ENCODE data around the gene LRPAP1. TPM values are rescaled to one million over a fixed set of nuclear protein-coding genes. Genes with fewer than 3 reads are reported as not detected.

The LRPAP1 gene
- total RNA-seq, 1 donor from 2014 or later: 69.3 TPM

DNA sequence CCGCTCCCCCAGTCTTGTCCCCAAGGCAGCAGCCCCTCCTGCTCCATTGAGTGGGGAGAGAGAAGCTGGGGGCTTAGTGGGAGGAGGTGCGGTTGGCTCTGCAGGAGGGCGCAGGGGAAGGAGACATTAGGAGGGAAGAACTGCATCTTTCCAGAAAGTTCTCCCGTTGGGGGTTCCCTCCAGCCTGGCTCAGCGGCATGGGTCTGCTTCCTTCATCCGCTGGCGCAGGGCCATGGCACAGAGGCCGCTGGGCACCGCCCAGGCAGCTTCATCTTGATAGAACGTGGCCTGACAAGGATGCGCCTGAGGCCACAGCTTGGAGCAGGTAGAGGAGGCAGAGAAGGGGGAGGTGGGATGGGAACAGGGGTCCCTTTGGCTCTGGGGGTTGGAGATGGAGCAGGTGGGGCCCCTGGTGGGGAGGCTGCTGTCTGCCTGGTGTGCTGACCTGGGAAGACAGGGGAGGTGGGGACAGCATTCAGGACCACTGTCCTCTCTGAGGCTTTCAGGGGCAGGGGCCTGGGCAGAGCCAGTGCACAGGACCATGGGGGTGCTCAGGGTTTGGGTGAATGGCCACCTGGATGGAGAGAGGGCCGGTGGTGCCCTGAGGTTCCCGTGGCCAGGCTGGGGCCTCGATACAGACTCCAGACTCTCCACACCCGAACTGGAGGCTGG is 57.0 kb downstream of the LRPAP1 start:
- intact Hi-C loops (cut with micrococcal nuclease): no loop called here

GRCh38 chr4:3473996-3474765 is 58.0 kb downstream of the LRPAP1 start:
- intact Hi-C loops (cut with micrococcal nuclease): no loop called here

DNA sequence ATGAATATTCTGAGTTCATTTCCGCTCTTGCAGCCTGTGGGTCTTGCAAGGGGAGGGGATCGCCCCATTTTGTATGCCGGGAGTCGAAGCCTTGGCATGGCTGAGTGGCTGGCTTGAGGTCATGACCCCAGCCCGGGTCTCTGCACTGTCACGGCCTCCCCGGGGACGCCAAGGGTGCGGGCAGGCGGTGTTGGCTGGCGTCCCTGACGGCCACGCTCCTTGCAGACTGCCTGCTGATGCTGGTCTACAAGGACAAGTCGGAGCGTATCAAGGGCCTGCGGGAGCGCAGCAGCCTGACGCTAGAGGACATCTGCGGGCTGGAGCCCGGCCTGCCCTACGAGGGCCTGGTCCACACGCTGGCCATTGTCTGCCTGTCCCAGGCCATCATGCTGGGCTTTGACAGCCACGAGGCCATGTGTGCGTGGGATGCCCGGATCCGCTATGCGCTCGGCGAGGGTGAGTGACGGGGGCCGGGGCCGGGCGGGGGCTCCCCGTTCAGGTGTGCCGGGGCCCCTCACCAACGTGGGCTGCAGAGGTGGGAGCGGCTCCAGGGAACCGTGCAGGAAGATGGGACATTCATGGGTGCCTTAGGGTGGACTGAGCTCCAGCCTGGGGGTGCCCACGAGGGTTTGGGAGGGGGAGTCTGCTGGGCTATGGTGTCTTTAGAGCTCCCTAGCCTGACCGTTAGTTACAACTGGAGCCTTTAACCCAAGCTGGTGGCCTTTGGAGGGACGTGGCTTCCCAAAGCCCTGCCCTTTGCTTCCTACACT is 58.9 kb downstream of the LRPAP1 start:
- intact Hi-C loops (cut with micrococcal nuclease): no loop called here

- intact Hi-C loops (cut with micrococcal nuclease): no loop called here
These were observed 59.6 kb downstream of the LRPAP1 start for GRCh38 chr4:3472411-3473141.

- intact Hi-C loops (cut with micrococcal nuclease): no loop called here
These were observed 60.3 kb downstream of the LRPAP1 start for GRCh38 chr4:3471886-3472285.

DNA sequence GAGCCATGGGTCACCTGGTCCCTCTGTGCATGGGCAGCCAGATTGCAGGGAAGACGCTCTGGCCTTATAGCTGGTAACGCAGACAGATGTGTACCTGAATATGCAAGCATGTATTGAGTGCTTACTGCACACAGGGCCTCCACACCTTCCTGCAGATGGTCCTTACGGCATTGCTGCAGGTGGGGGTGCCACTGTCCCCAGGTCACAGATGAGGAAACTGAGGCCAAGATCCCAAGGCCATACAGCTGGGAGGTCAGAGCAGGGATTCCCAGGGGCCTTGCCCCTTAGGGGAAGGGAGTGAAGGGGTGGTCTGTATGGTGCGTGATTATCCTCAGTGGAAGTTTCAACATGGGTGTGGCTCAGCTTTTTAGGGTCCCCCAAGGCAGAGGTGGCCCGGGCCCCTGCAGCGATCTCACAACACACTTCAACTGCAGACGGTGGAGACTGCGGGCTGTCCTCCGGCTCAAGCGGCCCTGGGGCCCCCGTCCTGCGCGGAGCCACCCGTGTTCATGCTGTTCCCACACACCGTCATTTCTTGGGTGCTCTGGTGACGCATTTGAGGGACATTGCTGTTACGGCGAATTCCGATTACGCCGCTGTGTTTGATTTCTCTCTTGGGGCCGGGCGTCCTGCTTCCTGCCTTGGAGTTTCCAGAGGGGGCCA is 61.0 kb downstream of the LRPAP1 start:
- intact Hi-C loops (cut with micrococcal nuclease): no loop called here

DNA sequence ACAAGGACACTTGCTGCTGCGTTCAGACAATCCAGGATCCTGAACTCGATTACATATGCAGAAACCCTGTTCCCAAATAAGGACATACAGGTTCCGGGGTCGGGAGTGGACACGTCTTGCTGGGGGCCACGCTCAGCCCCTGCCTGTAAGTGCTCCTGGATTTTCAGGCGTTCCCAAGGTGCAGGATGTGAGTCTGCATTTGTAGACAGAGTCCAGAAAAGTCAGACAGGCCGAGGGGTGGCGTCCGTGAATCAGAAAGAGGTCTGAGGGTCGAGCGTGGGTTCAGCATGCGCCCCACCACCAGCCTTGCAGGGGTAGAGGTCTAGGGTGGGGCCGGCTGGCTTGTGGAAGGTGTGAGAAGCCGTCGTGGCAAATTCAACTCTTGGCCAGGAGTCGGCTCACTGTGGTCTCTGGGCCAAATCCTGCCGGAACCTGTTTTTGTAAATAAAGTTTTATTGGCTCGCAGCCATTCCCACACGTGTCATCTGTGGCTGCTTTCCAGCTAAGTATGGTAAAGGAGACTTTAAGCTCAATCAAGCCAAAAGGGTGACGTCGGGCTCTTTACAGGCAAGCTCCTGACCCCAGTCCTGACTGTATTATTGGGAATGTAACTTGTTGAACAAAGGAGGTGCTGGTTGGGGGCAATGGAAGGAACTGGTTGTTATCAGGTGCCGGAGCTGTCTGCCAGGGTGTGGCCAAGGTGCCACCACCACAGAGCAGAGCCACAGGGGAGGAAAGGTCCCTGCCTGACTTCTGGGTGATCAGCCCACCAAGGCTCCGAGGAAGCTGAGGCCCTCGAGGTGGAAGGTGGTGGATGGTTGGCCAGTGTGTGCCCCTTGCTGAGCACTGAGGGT is 61.8 kb downstream of the LRPAP1 start:
- intact Hi-C loops (cut with micrococcal nuclease): no loop called here

GRCh38 chr4:3469386-3470243 is 62.6 kb downstream of the LRPAP1 start:
- intact Hi-C loops (cut with micrococcal nuclease): no loop called here

DNA sequence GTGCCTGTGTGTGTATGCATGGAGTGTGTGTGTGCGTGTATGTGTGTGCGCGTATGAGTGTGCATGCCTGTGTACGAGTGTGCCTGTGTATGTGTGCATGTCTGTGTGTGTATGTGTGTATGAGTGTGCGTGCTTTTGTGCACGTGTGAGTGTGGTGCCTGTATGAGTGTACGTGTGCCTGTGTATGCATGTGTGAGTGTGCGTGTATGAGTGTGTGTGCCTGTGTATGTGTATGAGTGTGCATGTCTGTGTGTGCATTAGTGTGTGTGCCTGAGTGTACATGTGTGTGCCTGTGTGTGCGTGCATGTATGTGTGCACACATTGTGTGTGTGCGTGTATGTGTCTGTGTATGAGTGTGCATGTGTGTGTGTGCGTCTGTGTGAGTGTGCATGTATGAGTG is 63.4 kb downstream of the LRPAP1 start:
- intact Hi-C loops (cut with micrococcal nuclease): no loop called here

DNA sequence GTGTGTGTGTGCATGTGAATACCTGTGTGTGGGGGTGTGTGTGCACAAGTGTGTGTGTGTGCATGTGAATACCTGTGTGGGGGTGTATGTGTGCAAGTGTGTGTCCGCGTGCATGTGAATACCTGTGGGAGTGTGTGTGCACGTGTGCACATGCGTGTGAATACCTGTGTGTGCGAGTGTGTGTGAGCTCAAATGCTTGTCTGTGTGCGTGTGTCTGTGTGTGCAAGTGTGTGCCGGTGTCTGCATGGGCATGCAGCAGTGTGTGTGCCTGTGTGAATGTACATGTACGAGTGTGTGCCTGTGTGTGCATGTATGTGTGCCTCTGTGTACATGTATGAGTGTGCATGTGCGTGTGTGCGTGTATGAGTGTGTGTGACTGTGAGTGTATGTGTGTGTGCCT is 64.1 kb downstream of the LRPAP1 start:
- intact Hi-C loops (cut with micrococcal nuclease): no loop called here

DNA sequence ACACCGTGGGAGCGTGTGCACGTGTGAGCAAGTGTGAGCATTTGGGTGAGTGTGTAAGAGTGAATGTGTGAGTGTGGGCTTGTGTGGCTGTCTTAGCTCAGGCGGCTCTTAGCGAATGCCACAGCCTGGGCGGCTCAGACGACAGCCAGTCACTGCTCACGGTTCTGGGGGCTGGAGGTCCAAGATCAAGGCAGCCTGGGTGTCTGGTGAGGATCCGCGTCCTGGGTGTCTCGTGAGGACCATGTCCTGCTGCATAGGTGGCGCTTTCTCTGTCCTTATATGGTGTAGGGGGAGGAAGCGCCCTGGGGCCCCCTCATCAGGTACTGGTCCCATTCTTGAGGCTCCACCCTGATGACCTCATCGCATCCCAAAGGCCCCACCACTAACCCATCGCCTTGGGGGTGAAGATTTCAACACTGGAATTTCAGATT is 64.6 kb downstream of the LRPAP1 start:
- intact Hi-C loops (cut with micrococcal nuclease): no loop called here

- intact Hi-C loops (cut with micrococcal nuclease): no loop called here
These were observed 65.3 kb downstream of the LRPAP1 start for GRCh38 chr4:3466691-3467600.

- intact Hi-C loops (cut with micrococcal nuclease): no loop called here
These were observed 66.2 kb downstream of the LRPAP1 start for GRCh38 chr4:3465698-3466671.

GRCh38 chr4:3464911-3465697 is 67.1 kb downstream of the LRPAP1 start:
- intact Hi-C loops (cut with micrococcal nuclease): no loop called here

DNA sequence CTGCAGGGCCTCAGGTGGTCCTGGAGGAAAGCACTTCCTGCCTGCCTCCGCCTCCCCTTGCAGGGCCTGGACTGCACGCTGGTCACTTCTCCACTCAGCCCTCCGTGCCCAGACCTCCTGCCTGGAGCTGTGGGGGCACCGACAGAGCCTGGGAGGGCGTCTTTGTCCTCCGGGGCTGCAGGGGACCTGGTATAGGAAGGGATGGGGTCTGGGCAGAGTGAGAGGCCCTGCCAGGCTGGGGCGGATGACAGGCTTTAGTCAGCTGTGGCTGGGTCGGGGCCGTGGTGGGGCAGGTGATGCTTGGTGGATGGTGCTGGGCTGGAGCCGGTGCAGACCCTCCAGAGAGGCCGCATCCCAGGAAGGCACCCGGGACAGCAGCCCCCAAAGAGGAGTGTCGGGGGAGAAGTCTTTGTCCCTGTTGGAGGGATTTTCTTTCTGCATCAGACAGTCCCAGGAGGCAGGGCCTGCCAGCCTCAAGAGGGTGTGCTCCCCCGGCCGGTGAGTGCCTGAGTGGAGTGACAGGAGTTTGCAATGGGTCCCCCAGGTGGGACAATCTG is 67.8 kb downstream of the LRPAP1 start:
- intact Hi-C loops (cut with micrococcal nuclease): no loop called here

Measured in T-helper 2 cell treated with Interferon-gamma antibody and Interleukin-4, amounts not matched to agents 100 ng/mL and 5 ng/mL, for 36 hours (primary cell).